OCI-M2 (cell line): ENCODE measurements around the gene TBCD.

Experiments
- DNase-seq: peaks from one replicate; lab custom pipeline; 2025; ENCODE audit not compliant: unreplicated experiment; lab: John Stamatoyannopoulos, UW

Gene TBCD

GRCh38 chr17:82918508-82918907 is 166.6 kb downstream of the TBCD start:
- DNase-seq, result no peak

- DNase-seq, result no peak
These were observed 168.3 kb downstream of the TBCD start for GRCh38 chr17:82920150-82920549.

GRCh38 chr17:82920715-82921114 is 168.8 kb downstream of the TBCD start:
- DNase-seq, result no peak

- no peak for DNase-seq
These were observed 169.6 kb downstream of the TBCD start for GRCh38 chr17:82921426-82921825.

GRCh38 chr17:82922646-82923045 is 170.8 kb downstream of the TBCD start:
- no peak for DNase-seq

- DNase-seq, result no peak
These were observed 171.7 kb downstream of the TBCD start for GRCh38 chr17:82923366-82924113.

- no peak for DNase-seq
These were observed 172.3 kb downstream of the TBCD start for GRCh38 chr17:82924214-82924613.

- DNase-seq, result no peak
These were observed 172.9 kb downstream of the TBCD start for GRCh38 chr17:82924812-82925211.

- DNase-seq, result no peak
These were observed 173.5 kb downstream of the TBCD start for GRCh38 chr17:82925336-82925735.

- no peak for DNase-seq
These were observed 174.2 kb downstream of the TBCD start for GRCh38 chr17:82926081-82926480.

GRCh38 chr17:82926716-82927115 is 174.9 kb downstream of the TBCD start:
- no peak for DNase-seq

GRCh38 chr17:82927311-82927660 is 175.4 kb downstream of the TBCD start:
- no peak for DNase-seq

GRCh38 chr17:82927661-82928601 is 176.1 kb downstream of the TBCD start:
- no peak for DNase-seq

- DNase-seq, result no peak
These were observed 177.3 kb downstream of the TBCD start for GRCh38 chr17:82929011-82929622.

- DNase-seq, result no peak
These were observed 177.8 kb downstream of the TBCD start for GRCh38 chr17:82929676-82930042.

- DNase-seq, result no peak
These were observed 178.4 kb downstream of the TBCD start for GRCh38 chr17:82930043-82930923.

GRCh38 chr17:82930924-82931698 is 179.2 kb downstream of the TBCD start:
- no peak for DNase-seq

- DNase-seq, result no peak
These were observed 180.0 kb downstream of the TBCD start for GRCh38 chr17:82931699-82932517.
